Measurements from ENCODE around the gene SERPINB6. TPM values are rescaled to one million over a fixed set of nuclear protein-coding genes. Genes with fewer than 3 reads are reported as not detected.

SERPINB6 gene
- 186 TPM for total RNA-seq (ENCODE audit: unreplicated experiment)
- long read RNA-seq, transcript SERPINB6-206 (7 exons, 1,375 nt), result minor isoform, 14 of 189 reads
- long read RNA-seq, transcript SERPINB6-205 (7 exons, 1,315 nt), result major isoform, 97 of 189 reads
- long read RNA-seq, transcript SERPINB6-204 (7 exons, 1,370 nt), result minor isoform, 33 of 189 reads
- long read RNA-seq, transcript SERPINB6-210 (7 exons, 1,638 nt), result minor isoform, 26 of 189 reads
- long read RNA-seq, partial matches to known transcripts, result 7 of 189 reads
- long read RNA-seq, other reads (novel, unspliced or antisense), result 10 of 189 reads

DNA sequence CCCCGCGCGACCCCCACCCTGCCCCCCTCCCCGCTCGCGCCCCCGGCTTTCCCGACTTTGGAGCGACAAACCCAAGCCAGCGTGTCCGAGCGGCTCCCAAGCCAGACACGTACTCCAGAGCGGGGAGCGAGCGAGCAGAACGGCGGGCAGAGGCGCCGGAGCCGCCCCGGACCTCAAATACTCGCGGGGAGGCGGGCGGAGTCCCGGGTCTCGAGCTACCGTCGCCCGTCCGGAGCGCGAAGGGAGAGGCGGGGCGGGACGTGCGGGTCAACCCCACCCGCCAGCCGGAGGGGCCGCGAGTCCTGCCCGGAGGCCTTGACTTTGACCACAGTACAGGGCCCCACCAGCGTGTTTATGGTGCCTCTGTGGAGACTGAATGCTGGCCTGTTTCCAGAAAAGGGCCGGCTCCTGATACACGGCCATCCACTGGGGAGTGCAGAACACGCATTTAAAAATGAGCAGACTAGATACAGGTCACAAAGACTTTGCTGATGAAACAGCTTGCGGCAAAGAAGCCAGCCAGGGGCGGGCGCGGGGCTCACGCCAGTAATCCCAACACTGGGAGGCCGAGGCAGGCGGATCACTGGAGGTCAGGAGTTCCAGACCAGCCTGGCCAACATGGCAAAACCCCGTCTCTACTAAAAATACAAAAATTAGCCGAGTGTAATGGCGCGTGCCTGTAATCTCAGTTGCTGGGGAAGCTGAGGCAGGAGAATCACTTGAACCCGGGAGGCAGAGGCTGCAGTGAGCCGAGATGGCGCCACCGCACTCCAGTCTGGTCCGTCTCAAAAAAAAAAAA, at the start of gene SERPINB6:
Gene SERPINB6, minus strand, starts transcription at position 148 of the 799 bp plus-strand sequence. CDS start 12,235 bp downstream, outside the sequence.
- peaks cover 2% of the 10 kb centered on the region for H3K27me3 Mint-ChIP-seq (ENCODE audit: unreplicated experiment)
- H3K27ac Mint-ChIP-seq (ENCODE audit: unreplicated experiment), result peak within 1 kb of the TSS; percentile 61
- no peaks in the 10 kb centered on the region for H3K9me3 Mint-ChIP-seq (ENCODE audit: unreplicated experiment)
- no peaks in the 10 kb centered on the region for H3K36me3 Mint-ChIP-seq (ENCODE audit: low read depth, unreplicated experiment)
- TF ChIP-seq, protein P1, sequence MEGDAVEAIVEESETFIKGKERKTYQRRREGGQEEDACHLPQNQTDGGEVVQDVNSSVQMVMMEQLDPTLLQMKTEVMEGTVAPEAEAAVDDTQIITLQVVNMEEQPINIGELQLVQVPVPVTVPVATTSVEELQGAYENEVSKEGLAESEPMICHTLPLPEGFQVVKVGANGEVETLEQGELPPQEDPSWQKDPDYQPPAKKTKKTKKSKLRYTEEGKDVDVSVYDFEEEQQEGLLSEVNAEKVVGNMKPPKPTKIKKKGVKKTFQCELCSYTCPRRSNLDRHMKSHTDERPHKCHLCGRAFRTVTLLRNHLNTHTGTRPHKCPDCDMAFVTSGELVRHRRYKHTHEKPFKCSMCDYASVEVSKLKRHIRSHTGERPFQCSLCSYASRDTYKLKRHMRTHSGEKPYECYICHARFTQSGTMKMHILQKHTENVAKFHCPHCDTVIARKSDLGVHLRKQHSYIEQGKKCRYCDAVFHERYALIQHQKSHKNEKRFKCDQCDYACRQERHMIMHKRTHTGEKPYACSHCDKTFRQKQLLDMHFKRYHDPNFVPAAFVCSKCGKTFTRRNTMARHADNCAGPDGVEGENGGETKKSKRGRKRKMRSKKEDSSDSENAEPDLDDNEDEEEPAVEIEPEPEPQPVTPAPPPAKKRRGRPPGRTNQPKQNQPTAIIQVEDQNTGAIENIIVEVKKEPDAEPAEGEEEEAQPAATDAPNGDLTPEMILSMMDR (IDR thresholded peaks at IDR 0.05; ENCODE audit: unreplicated experiment), result no peak
- peaks cover 28% of the 10 kb centered on the region for H3K4me1 Mint-ChIP-seq (ENCODE audit: unreplicated experiment)
- DNase-seq (ENCODE audit: low spot score), result peak; percentile 42
- H3K4me3 Mint-ChIP-seq (ENCODE audit: unreplicated experiment), result peak within 1 kb of the TSS; percentile 94

DNA sequence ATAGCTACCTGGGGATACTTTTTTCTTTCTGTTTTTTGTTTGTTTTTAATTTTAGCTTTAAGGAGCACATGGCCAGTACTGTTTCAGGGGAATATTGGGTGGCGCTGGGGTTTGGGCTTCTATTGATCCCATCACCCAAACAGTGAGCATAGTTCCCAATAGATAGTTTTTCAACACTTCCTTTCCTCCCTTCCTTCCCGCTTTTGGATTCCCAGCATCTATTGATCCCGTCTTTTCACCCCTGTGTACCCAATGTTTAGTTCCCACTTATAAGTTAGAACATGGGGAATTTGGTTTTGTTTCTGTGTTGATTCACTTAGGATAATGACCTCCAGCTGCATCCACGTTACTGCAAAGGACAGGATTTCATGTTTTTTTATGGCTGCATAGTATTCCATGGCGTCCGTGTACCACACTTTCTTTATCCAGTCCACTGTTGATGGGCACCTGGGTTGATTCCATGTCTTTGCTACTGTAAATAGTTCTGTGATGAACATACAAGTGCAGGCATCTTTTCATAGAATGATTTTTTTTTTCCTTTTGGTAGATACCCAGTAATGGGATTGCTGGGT, 48.5 kb upstream of the SERPINB6 start:
- Mint-ChIP-seq H3K4me1 (ENCODE audit: unreplicated experiment) (peaks cover 19% of the 10 kb centered on the region), H3K9me3 (ENCODE audit: unreplicated experiment) (no peaks in the 10 kb centered on the region)
- TF ChIP-seq, protein P1 (IDR thresholded peaks at IDR 0.05; ENCODE audit: unreplicated experiment), result no peak

DNA sequence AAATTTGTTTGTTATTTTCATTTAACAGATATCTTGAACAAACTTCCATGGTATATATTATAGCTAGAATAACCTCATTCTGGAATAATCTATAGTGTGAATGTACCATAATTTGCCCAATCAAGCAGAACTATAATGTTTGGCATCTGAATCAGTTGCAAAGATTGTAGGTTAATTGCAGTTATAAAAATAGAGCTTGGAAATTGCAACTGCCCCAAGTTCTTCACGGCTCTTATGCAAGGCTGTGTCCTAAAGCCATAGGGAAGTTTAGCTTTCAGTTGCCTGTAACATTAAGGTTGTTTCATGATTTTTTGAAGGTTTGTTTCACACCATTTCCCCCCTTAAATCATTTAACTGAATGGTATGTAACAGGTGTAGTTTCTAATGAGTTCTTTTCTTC, 47.7 kb upstream of the SERPINB6 start:
- Mint-ChIP-seq H3K36me3 (ENCODE audit: low read depth, unreplicated experiment) (peaks cover 38% of the 10 kb centered on the region), H3K27me3 (ENCODE audit: unreplicated experiment) (peaks cover 4% of the 10 kb centered on the region), H3K4me1 (ENCODE audit: unreplicated experiment) (peaks cover 13% of the 10 kb centered on the region), H3K9me3 (ENCODE audit: unreplicated experiment) (no peaks in the 10 kb centered on the region), H3K27ac (ENCODE audit: unreplicated experiment) (no peak overlapping the region), H3K4me3 (ENCODE audit: unreplicated experiment) (no peak overlapping the region)
- no peak for DNase-seq (ENCODE audit: low spot score)
- TF ChIP-seq, protein P1 (IDR thresholded peaks at IDR 0.05; ENCODE audit: unreplicated experiment), result no peak

More for the DNA sequence above, 48.5 kb upstream of the SERPINB6 start:
- no peak for DNase-seq (ENCODE audit: low spot score)
- Mint-ChIP-seq H3K36me3 (ENCODE audit: low read depth, unreplicated experiment) (peaks cover 33% of the 10 kb centered on the region), H3K4me3 (ENCODE audit: unreplicated experiment) (peak overlapping the region; percentile 76), H3K27me3 (ENCODE audit: unreplicated experiment) (peaks cover 3% of the 10 kb centered on the region), H3K27ac (ENCODE audit: unreplicated experiment) (no peak overlapping the region)

DNA sequence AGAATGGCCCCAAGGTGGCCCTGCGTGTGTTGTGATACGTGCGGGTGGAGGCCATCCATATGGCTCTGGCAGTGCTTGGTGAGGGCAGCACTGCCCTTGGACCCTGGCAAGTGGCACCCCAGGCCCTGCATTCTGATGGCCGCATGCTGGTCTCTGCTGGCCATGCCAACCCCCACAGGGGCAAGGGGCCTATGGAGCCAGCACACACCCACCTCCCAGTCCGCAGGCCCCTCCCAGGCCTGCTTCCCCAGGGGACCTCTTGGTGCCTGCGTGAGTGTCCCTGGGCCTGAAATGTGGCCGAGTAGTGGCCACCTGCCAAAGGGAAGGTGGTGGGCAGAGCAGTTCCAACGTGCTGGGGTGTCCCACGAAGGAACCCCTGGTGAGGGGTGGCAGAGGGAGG, 45.9 kb upstream of the SERPINB6 start:
- no peak for DNase-seq (ENCODE audit: low spot score)
- Mint-ChIP-seq H3K4me3 (ENCODE audit: unreplicated experiment) (no peak overlapping the region), H3K27me3 (ENCODE audit: unreplicated experiment) (peaks cover 4% of the 10 kb centered on the region), H3K27ac (ENCODE audit: unreplicated experiment) (no peak overlapping the region), H3K36me3 (ENCODE audit: low read depth, unreplicated experiment) (peaks cover 40% of the 10 kb centered on the region), H3K4me1 (ENCODE audit: unreplicated experiment) (peaks cover 6% of the 10 kb centered on the region), H3K9me3 (ENCODE audit: unreplicated experiment) (no peaks in the 10 kb centered on the region)
- TF ChIP-seq, protein P1 (IDR thresholded peaks at IDR 0.05; ENCODE audit: unreplicated experiment), result no peak
